ENCODE results near the gene PHF2. TPM values are rescaled to one million over a fixed set of nuclear protein-coding genes. Genes with fewer than 3 reads are reported as not detected.

The PHF2 gene
- total and polyA plus RNA-seq, 2 experiments from 2014 or later: 4.3 to 11.8 TPM

- no peaks in the 10 kb centered on the region for H3K79me2 ChIP-seq (replicated peaks; ENCODE audit: insufficient read depth)
- H2AFZ ChIP-seq: no peak overlapping the region
- ATAC-seq (no peak), DNase-seq (ENCODE audit: low spot score) (no peak)
- H3K4me1 ChIP-seq (ENCODE audit: insufficient read depth): no peaks in the 10 kb centered on the region
- Mint-ChIP-seq H3K27ac (no peak overlapping the region), H3K4me3 (no peak overlapping the region), H3K36me3 (ENCODE audit: low read depth) (peaks cover 6% of the 10 kb centered on the region; the same call in 2 of the 3 replicates), H3K4me1 (0 out of 3 replicates have a peak, but pooled peaks cover 2% of the 10 kb centered on the region), H3K9me3 (no peaks in the 10 kb centered on the region), H3K27me3 (ENCODE audit: insufficient read depth, low read depth, poor library complexity) (peaks cover 9% of the 10 kb centered on the region)
- H3K9me2 ChIP-seq (ENCODE audit: insufficient read depth): no peaks in the 10 kb centered on the region
- no peaks in the 10 kb centered on the region for H3F3A ChIP-seq (replicated peaks; ENCODE audit: low read depth)
- no peak overlapping the region for H3K4me2 ChIP-seq
- H3K4me3 ChIP-seq: no peak overlapping the region
- no peaks in the 10 kb centered on the region for H3K27me3 ChIP-seq (ENCODE audit: insufficient read depth)
- no peaks in the 10 kb centered on the region for H4K20me1 ChIP-seq (replicated peaks; ENCODE audit: insufficient read depth)
- TF ChIP-seq JUNB (IDR thresholded peaks at IDR 0.05; ENCODE audit: unreplicated experiment) (no peak), CREB1 (CRISPR knock-in tag; IDR thresholded peaks at IDR 0.05; ENCODE audit: low read depth) (no peak), REST (IDR thresholded peaks at IDR 0.05; ENCODE audit: unreplicated experiment) (no peak), POLR2AphosphoS5 (IDR thresholded peaks at IDR 0.05; ENCODE audit: low read depth) (no peak), NANOG (IDR thresholded peaks at IDR 0.05; ENCODE audit: borderline replicate concordance) (no peak), ZNF114 (CRISPR knock-in tag; IDR thresholded peaks at IDR 0.05) (no peak), ZNF331 (CRISPR knock-in tag; IDR thresholded peaks at IDR 0.05; ENCODE audit: low read depth) (no peak), CTCF (conservative IDR thresholded peaks at IDR 0.05; ENCODE audit: low read depth in 2 of 2) (no peak)
- no peaks in the 10 kb centered on the region for H3K36me3 ChIP-seq (ENCODE audit: insufficient read depth)
- H3K27ac ChIP-seq (ENCODE audit: low read depth): no peak overlapping the region
Measured at GRCh38 chr9:93674580-93675335, 98.4 kb downstream of the PHF2 start.
